A673 (cell line): ENCODE data around the gene ATP10D. TPM values are rescaled to one million over a fixed set of nuclear protein-coding genes. Genes with fewer than 3 reads are reported as not detected.
"Not testable (repeated sequence)": the region's sequence is repeated elsewhere in the genome, so short reads cannot be mapped to it uniquely, and the experiment has no call there.

ENCODE experiments used
- BruUV-seq: library from RNA; stranded (reverse); fragments of 400-500 nt; replicated peaks from 2 replicates; lab custom pipeline; 2021; lab: Mats Ljungman, UMichigan
- CTCF ChIA-PET: fragments of 300-600 bp; sonication (Branson Sonifier 250); formaldehyde crosslinking; loops from one replicate; lab custom pipeline; 2022; ENCODE audit warnings: antibody characterized with exemption; lab: Charles Lee
- POLR2A ChIA-PET: fragments of 300-600 bp; sonication (Branson Sonifier 250); formaldehyde crosslinking; loops from one replicate; lab custom pipeline; 2022; ENCODE audit warnings: antibody characterized with exemption; ENCODE audit not compliant: low non-redundant PET; lab: Charles Lee
- DNase-seq: peaks from one replicate; pipeline ENCODE4 v3.0.0-alpha.2; 2015; ENCODE audit warnings: low spot score
- H3K27ac ChIP-seq: fragments of 200-600 bp; sonication (generic); 2 replicates; pipeline ENCODE4 v1.5.1; 2016; ENCODE audit warnings: mixed run types, low read depth, mild to moderate bottlenecking, mixed read lengths, antibody characterized with exemption, low read length; ENCODE audit not compliant: poor library complexity, severe bottlenecking
- H3K27me3 ChIP-seq: fragments of 200-600 bp; sonication (generic); replicated peaks from 2 replicates; pipeline ENCODE4 v1.6.1; 2017; ENCODE audit warnings: mixed run types, low read depth, mild to moderate bottlenecking, mixed read lengths, antibody characterized with exemption, low read length; ENCODE audit not compliant: insufficient read depth, poor library complexity
- H3K36me3 ChIP-seq: fragments of 200-600 bp; sonication (generic); 2 replicates; pipeline ENCODE4 v1.6.1; 2016; ENCODE audit warnings: mixed run types, mild to moderate bottlenecking, mixed read lengths, antibody characterized with exemption, low read length; ENCODE audit not compliant: insufficient read depth, poor library complexity, severe bottlenecking
- H3K4me1 ChIP-seq: fragments of 200-600 bp; sonication (generic); 2 replicates; pipeline ENCODE4 v1.6.1; 2017; ENCODE audit warnings: mixed run types, mild to moderate bottlenecking, mixed read lengths, antibody characterized with exemption, low read length; ENCODE audit not compliant: insufficient read depth, poor library complexity, severe bottlenecking
- H3K4me3 ChIP-seq: fragments of 200-600 bp; sonication (generic); 2 replicates; pipeline ENCODE4 v1.5.1; 2016; ENCODE audit warnings: low read depth, mixed run types, mild to moderate bottlenecking, mixed read lengths, low read length; ENCODE audit not compliant: poor library complexity, severe bottlenecking
- H3K9me3 ChIP-seq: fragments of 200-600 bp; sonication (generic); 2 replicates; pipeline ENCODE4 v1.6.1; 2016; ENCODE audit warnings: mixed run types, low read depth, mild to moderate bottlenecking, mixed read lengths, antibody characterized with exemption, low read length; ENCODE audit not compliant: poor library complexity, severe bottlenecking
- CTCF ChIP-seq: fragments of 300-800, 200-600 bp; sonication (generic); conservative IDR thresholded peaks from 2 replicates; pipeline ENCODE4 v1.5.1; 2017; ENCODE audit warnings: low read depth, mild to moderate bottlenecking, antibody characterized with exemption, low read length, moderate library complexity, mixed read lengths
- EZH2 ChIP-seq: fragments of 200-600 bp; sonication (generic); IDR thresholded peaks from 2 replicates; pipeline ENCODE4 v1.6.1; 2017; ENCODE audit warnings: borderline replicate concordance, low read depth, mild to moderate bottlenecking, mixed read lengths, antibody characterized with exemption, low read length; ENCODE audit not compliant: poor library complexity, severe bottlenecking
- intact Hi-C: fragments of 100-400 bp; cut with micrococcal nuclease; formaldehyde crosslinking; loops from one replicate; pipeline ENCODE4 v1.10.0; 2022; ENCODE audit not compliant: unreplicated experiment
- total RNA-seq: library from RNA; stranded (reverse); gene quantifications from 2 replicates; pipeline ENCODE4 v1.2.3, GENCODE V29; 2021

ATP10D gene
- total RNA-seq, 1 experiment from 2014 or later, result 16.1 TPM

GRCh38 chr4:47553329-47554125 is 68.5 kb downstream of the ATP10D start:
- no peak for TF ChIP-seq EZH2
- no peak for TF ChIP-seq CTCF
- POLR2A ChIA-PET, result no interaction called here
- no peaks in the 10 kb centered on the region for H3K36me3 ChIP-seq
- CTCF ChIA-PET, result no interaction called here
- H3K4me1 ChIP-seq, result no peaks in the 10 kb centered on the region
- no peaks in the 10 kb centered on the region for H3K27me3 ChIP-seq
- BruUV-seq, result no TSS peak
- H3K27ac ChIP-seq, result no peak overlapping the region
- H3K9me3 ChIP-seq, result no peaks in the 10 kb centered on the region
- DNase-seq, result no peak
- intact Hi-C loops, result no loop called here
- no peak overlapping the region for H3K4me3 ChIP-seq

- H3K4me1 ChIP-seq, H3K9me3 ChIP-seq, H3K4me3 ChIP-seq, DNase-seq, H3K36me3 ChIP-seq, POLR2A ChIA-PET, intact Hi-C loops, H3K27ac ChIP-seq, CTCF ChIA-PET, BruUV-seq, H3K27me3 ChIP-seq: not testable (repeated sequence)
These were observed 70.8 kb downstream of the ATP10D start for GRCh38 chr4:47555920-47556319.

GRCh38 chr4:47557255-47557654 is 72.2 kb downstream of the ATP10D start:
- BruUV-seq, result no TSS peak
- intact Hi-C loops, result no loop called here

More at GRCh38 chr4:47557255-47557654, 72.2 kb downstream of the ATP10D start:
- Histone ChIP-seq H3K4me3 (no peak overlapping the region), H3K4me1 (no peaks in the 10 kb centered on the region), H3K9me3 (no peaks in the 10 kb centered on the region), H3K36me3 (no peaks in the 10 kb centered on the region), H3K27me3 (no peaks in the 10 kb centered on the region), H3K27ac (no peak overlapping the region)
- ChIA-PET POLR2A (no interaction called here), CTCF (no interaction called here)
- no peak for DNase-seq
- no peak for TF ChIP-seq EZH2
- no peak for TF ChIP-seq CTCF
